MM.1S (cell line): Measurements from ENCODE around the gene TBL1XR1.

ENCODE experiments used
- EZH2 ChIP-seq: fragments of 300-600 bp; sonication (generic); optimal IDR thresholded peaks from 2 replicates; pipeline ENCODE3; 2017; ENCODE audit warnings: low read depth, mild to moderate bottlenecking, antibody characterized with exemption, low read length, mixed read lengths
- EZH2phosphoT487 ChIP-seq: fragments of 300-600 bp; sonication (generic); IDR thresholded peaks from 2 replicates; pipeline ENCODE4 v1.6.1; 2018; ENCODE audit warnings: antibody characterized with exemption, low read length
- TF ChIP-seq, protein P1 (sequence below): fragments of 300-600 bp; sonication (generic); IDR thresholded peaks from 2 replicates; pipeline ENCODE4 v1.5.1; 2016; ENCODE audit warnings: antibody characterized with exemption, low read length, mixed read lengths

DNA sequence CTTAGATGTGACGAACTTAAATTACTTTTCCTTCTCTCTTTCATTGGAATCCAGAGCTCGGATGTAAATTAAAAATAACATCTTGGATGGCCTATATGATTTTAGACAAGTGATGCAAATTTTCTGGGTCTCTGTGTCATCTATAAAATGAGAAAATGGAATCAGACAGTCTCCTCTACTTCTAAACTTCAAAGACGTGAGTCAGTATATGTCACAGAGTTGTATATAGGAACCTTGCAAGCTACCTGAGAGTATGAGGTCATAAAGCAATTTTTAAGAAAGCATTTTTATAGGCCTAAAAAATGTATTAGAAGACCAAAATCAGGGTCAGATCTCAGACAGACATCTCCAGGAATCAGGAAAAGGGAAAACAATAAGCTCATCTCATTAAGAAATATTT lies 128.3 kb downstream of the TBL1XR1 start:
- TF ChIP-seq EZH2 (no peak), EZH2phosphoT487 (no peak)
- TF ChIP-seq, protein P1, sequence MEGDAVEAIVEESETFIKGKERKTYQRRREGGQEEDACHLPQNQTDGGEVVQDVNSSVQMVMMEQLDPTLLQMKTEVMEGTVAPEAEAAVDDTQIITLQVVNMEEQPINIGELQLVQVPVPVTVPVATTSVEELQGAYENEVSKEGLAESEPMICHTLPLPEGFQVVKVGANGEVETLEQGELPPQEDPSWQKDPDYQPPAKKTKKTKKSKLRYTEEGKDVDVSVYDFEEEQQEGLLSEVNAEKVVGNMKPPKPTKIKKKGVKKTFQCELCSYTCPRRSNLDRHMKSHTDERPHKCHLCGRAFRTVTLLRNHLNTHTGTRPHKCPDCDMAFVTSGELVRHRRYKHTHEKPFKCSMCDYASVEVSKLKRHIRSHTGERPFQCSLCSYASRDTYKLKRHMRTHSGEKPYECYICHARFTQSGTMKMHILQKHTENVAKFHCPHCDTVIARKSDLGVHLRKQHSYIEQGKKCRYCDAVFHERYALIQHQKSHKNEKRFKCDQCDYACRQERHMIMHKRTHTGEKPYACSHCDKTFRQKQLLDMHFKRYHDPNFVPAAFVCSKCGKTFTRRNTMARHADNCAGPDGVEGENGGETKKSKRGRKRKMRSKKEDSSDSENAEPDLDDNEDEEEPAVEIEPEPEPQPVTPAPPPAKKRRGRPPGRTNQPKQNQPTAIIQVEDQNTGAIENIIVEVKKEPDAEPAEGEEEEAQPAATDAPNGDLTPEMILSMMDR, result no peak
